Measurements from ENCODE around the gene SKA1.
"Not testable (repeated sequence)": the region's sequence is repeated elsewhere in the genome, so short reads cannot be mapped to it uniquely, and the experiment has no call there.

Gene SKA1

DNA sequence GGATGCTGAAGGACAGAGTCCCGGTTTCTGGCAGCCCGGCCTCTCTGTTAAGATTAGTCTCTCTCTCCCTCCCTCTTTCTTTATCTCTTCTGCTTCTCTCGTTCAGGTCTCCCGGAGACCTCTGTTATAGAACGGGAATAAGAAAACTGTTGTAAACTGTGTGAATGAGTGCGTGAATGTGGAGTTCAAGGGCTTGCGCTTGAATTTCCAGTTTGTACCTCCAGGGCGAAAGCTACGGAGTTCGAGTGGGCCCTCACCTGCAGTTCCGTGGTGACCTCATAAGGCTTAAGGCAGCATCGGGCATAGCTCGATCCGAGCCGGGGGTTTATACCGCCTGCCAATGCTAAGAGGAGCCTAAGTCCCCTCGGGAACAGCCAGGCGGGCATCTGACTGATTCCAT is 26.4 kb downstream of the SKA1 start:
- no peak overlapping the region for H3K4me3 ChIP-seq
- TF ChIP-seq, protein P1, sequence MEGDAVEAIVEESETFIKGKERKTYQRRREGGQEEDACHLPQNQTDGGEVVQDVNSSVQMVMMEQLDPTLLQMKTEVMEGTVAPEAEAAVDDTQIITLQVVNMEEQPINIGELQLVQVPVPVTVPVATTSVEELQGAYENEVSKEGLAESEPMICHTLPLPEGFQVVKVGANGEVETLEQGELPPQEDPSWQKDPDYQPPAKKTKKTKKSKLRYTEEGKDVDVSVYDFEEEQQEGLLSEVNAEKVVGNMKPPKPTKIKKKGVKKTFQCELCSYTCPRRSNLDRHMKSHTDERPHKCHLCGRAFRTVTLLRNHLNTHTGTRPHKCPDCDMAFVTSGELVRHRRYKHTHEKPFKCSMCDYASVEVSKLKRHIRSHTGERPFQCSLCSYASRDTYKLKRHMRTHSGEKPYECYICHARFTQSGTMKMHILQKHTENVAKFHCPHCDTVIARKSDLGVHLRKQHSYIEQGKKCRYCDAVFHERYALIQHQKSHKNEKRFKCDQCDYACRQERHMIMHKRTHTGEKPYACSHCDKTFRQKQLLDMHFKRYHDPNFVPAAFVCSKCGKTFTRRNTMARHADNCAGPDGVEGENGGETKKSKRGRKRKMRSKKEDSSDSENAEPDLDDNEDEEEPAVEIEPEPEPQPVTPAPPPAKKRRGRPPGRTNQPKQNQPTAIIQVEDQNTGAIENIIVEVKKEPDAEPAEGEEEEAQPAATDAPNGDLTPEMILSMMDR (IDR thresholded peaks at IDR 0.05), result no peak
- DNase-seq (ENCODE audit: low spot score), result no peak
- no peak overlapping the region for H3K27ac ChIP-seq

DNA sequence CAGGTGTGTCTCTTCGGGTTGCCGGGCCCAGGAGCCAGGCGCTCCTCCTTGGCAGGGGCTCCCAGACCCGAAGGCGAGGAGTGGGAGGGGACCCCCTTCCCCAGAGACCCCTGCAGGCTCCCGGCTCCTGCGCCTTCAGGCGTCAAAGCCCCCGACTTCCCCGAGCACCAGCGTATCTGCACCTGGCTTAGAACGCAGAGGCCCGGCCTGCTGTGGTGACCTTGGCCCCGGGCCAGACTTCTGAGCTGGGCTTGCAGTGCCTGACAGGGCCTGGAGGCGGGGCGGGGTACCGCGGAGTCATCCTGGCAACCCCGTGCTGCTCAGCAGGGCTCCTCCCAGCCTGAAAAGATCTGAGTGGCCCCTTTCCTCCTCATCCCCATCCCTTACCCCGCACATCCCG is 27.0 kb downstream of the SKA1 start:
- H3K4me3 ChIP-seq, result no peak overlapping the region
- no peak overlapping the region for H3K27ac ChIP-seq
- DNase-seq (ENCODE audit: low spot score), result no peak
- TF ChIP-seq, protein P1 (IDR thresholded peaks at IDR 0.05), result no peak

DNA sequence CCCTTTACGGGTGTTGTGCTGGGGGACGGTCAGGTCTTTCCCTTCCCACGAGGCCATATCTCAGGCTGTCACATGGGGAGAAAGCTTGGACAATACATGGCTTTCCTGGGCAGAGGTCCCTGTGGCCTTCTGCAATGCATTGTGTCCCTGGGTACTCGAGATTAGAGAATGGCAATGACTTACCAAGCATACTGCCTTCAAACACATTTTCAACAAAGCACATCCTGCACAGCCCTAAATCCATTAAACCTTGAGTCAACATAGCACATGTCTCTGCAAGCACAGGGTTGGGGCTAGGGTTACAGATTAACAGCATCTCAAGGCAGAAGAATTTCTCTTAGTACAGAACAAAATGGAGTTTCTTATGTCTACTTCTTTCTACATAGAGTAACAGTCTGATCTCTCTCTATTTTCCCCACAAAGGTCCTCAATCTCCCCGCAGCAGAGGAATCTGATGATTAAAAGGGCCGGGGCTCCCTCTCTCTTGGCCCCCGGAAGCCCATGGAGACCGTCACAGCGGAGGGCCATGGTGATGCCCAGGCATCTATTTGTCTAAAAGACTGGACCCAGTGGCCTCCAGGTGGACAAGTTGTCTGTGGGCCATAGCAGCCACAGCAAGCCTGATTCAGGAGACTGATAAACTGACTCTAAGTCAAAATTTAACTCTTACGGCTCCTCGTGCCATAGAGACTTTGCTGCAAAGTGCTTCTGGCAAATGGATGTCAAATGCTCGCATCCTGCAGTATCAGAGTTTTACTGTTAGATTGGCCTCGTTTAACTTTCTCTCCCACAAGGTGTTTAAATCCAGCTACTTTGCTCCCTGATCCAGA is 30.1 kb downstream of the SKA1 start:
- H3K4me3 ChIP-seq; H3K27ac ChIP-seq; DNase-seq (ENCODE audit: low spot score): not testable (repeated sequence)

DNA sequence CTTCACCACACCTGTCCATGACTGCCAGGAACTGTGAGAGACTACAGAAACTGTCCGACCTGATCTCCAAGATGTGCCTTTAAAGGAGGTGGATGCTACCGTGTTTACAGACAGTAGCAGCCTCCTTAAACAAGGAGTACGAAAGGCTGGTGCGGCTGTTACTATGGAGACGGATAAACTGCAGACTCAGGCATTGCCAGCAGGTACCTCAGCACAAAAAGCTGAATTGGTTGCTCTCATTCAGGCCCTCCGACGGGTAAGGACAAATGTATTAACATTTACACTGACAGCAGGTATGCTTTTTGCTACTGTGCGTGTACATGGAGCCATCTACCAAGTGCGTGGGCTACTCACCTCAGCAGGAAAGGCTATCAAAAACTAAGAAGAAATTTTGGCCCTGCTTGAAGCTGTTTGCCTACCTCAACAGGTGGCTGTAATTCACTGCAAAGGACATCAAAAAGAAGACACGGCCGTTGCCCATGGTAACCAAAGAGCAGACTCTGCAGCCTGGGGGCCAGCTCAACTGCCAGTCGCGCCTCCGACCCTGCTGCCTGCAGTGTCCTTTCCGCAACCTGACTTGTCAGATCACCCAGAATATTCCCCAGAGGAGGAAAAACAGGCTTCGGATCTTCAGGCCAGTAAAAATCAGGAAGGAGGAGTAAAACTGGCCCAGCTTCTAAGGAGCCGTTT is 30.9 kb downstream of the SKA1 start:
- Histone ChIP-seq H3K27ac (no peak overlapping the region), H3K4me3 (no peak overlapping the region)
- no peak for DNase-seq (ENCODE audit: low spot score)
- TF ChIP-seq, protein P1 (IDR thresholded peaks at IDR 0.05), result no peak

DNA sequence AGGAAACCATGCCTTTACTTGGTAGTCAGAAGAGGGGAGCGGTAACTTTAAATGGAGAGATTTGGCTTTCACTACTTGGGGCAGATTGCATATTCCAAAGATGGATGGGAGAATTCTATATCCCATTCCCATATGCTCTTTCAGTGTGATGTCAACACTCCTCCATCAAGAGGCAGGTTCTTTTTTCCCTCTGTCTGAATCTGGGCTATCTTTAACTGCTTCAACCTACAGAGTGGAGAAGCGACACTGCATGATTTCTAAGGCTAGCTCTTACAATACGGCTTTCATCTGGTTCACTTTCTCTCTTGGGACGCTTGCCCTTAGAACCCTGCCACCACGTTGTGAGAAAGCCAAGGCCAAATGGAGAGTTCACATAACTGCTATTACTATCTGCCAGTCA is 34.4 kb downstream of the SKA1 start:
- H3K4me3 ChIP-seq, result no peak overlapping the region
- no peak overlapping the region for H3K27ac ChIP-seq
- no peak for DNase-seq (ENCODE audit: low spot score)
- TF ChIP-seq, protein P1 (IDR thresholded peaks at IDR 0.05), result no peak

DNA sequence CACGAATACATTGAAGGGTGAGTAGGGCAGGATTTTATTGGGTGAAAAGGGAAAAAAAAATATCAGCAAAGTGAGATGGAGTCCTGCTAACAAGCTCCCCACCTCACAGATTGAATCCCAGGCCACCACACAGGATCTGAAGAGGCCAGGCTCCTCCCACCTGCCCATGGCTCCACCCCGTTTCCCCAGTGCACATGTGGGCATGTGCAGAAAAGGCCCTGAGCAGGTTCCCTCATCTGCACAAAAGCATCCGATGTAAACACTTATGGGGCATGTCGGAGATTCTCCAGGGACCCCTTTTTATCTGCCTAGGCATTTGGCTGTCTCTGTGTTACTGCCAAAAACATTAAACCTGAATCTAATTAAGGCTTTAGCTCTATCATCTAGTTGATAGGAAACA is 35.2 kb downstream of the SKA1 start:
- Histone ChIP-seq H3K4me3 (no peak overlapping the region), H3K27ac (no peak overlapping the region)
- no peak for DNase-seq (ENCODE audit: low spot score)
- TF ChIP-seq, protein P1 (IDR thresholded peaks at IDR 0.05), result no peak

DNA sequence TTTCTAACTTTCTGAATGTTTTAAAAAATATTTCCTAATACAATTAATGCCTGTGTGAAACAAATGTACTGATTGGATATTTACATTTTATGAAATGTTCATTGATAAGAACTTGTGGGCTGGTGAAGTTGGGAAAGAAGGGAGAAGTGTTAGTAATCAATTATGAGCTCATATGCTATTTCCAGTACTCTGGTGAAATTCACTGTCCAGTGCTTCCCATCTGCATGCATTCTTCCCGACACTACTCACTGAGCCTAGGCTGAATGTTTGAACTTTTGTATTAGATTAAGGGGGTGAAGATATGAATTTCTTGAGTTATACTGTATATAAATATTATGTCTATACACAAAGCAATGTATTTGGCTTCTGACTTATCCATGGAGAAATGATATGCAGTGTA is 36.0 kb downstream of the SKA1 start:
- TF ChIP-seq, protein P1 (IDR thresholded peaks at IDR 0.05), result no peak
- no peak for DNase-seq (ENCODE audit: low spot score)
- no peak overlapping the region for H3K27ac ChIP-seq

DNA sequence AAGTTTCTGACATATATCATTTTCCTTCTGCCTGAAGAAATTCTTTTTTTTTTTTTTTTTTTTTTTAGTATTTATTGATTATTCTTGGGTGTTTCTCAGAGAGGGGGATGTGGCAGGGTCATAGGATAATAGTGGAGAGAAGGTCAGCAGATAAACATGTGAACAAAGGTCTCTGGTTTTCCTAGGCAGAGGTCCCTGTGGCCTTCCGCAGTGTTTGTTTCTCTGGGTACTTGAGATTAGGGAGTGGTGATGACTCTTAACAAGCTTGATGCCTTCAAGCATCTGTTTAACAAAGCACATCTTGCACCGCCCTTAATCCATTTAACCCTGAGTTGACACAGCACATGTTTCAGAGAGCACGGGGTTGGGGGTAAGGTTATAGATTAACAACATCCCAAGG is 42.0 kb downstream of the SKA1 start:
- DNase-seq (ENCODE audit: low spot score); H3K27ac ChIP-seq; H3K4me3 ChIP-seq: not testable (repeated sequence)

More for the DNA sequence above, 36.0 kb downstream of the SKA1 start:
- H3K4me3 ChIP-seq, result no peak overlapping the region

DNA sequence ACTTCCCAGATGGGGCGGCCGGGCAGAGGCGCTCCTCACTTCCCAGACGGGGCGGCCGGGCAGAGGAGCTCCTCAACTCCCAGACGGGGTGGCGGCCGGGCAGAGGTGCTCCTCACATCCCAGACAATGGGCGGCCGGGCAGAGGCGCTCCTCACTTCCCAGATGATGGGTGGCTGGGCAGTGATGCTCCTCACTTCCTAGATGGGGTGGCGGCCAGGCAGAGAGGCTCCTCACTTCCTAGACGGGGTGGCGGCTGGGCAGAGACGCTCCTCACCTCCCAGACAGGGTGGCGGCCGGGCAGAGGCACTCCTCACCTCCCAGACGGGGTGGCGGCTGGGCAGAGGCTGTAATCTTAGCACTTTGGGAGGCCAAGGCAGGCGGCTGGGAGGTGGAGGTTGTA is 42.9 kb downstream of the SKA1 start:
- not testable (repeated sequence) for DNase-seq (ENCODE audit: low spot score)

More for the DNA sequence above, 42.9 kb downstream of the SKA1 start:
- H3K4me3 ChIP-seq, H3K27ac ChIP-seq: not testable (repeated sequence)

Data from coronary artery (tissue), 2 donors.